SK-N-SH treated with all-trans-retinoic acid at 6 μM for 48 hours (cell line): ENCODE measurements around the gene MYO18A.

Source experiments
- ATAC-seq: fragments of 200-7000 bp; cut with Tn5 transposase; 3 replicates; pipeline ENCODE4 v1.9.1; 2020; ENCODE audit warnings: mild to moderate bottlenecking, moderate library complexity
- BACH2 ChIP-seq: fragments of 250-450 bp; sonication (Bioruptor Pico); IDR thresholded peaks from 2 replicates; pipeline ENCODE4 v1.9.0; 2021; ENCODE audit warnings: mild to moderate bottlenecking, borderline replicate concordance
- ESRRG ChIP-seq: fragments of 250-450 bp; sonication (Bioruptor Pico); IDR thresholded peaks from 2 replicates; pipeline ENCODE4 v1.6.1; 2021; ENCODE audit warnings: mild to moderate bottlenecking
- GLIS3 ChIP-seq: fragments of 250-450 bp; sonication (Bioruptor Pico); IDR thresholded peaks from 2 replicates; pipeline ENCODE4 v1.5.0; 2020; ENCODE audit warnings: mild to moderate bottlenecking, moderate library complexity
- OSR1 ChIP-seq: fragments of 250-450 bp; sonication (Bioruptor Pico); IDR thresholded peaks from 2 replicates; pipeline ENCODE4 v1.8.0; 2022; ENCODE audit warnings: moderate library complexity, mild to moderate bottlenecking, inconsistent platforms
- RARB ChIP-seq: fragments of 250-450 bp; sonication (Bioruptor Pico); IDR thresholded peaks from 2 replicates; pipeline ENCODE4 v1.8.0; 2021; ENCODE audit warnings: mild to moderate bottlenecking, moderate library complexity
- TCF4 ChIP-seq: fragments of 250-450 bp; sonication (Bioruptor Pico); IDR thresholded peaks from 2 replicates; pipeline ENCODE4 v1.8.0; 2021; ENCODE audit warnings: mild to moderate bottlenecking, moderate library complexity, borderline replicate concordance
- TOX ChIP-seq: fragments of 250-450 bp; sonication (Bioruptor Pico); IDR thresholded peaks from 2 replicates; pipeline ENCODE4 v1.8.0; 2021; ENCODE audit warnings: mild to moderate bottlenecking, moderate library complexity, borderline replicate concordance
- ZFP3 ChIP-seq: fragments of 250-450 bp; sonication (Bioruptor Pico); IDR thresholded peaks from 2 replicates; pipeline ENCODE4 v1.5.0; 2020; ENCODE audit warnings: mild to moderate bottlenecking, moderate library complexity
- ZFP30 ChIP-seq: fragments of 450-650 bp; formaldehyde crosslinking; IDR thresholded peaks from 2 replicates; pipeline ENCODE4 v1.5.0; 2022; ENCODE audit warnings: mild to moderate bottlenecking, moderate library complexity
- ZNF565 ChIP-seq: fragments of 450-650 bp; formaldehyde crosslinking; conservative IDR thresholded peaks from 2 replicates; pipeline ENCODE4 v1.5.0; 2020; ENCODE audit warnings: low read depth, mild to moderate bottlenecking, moderate library complexity
- ZNF70 ChIP-seq: fragments of 450-650 bp; formaldehyde crosslinking; IDR thresholded peaks from 2 replicates; pipeline ENCODE4 v1.5.0; 2020; ENCODE audit warnings: mild to moderate bottlenecking, moderate library complexity
- ZNF8 ChIP-seq: fragments of 450-650 bp; formaldehyde crosslinking; IDR thresholded peaks from 2 replicates; pipeline ENCODE4 v1.5.0; 2020; ENCODE audit warnings: mild to moderate bottlenecking, moderate library complexity
- TF ChIP-seq, protein P1 (sequence below): fragments of 250-450 bp; sonication (Bioruptor Pico); IDR thresholded peaks from 2 replicates; pipeline ENCODE4 v1.5.1; 2021; ENCODE audit warnings: mild to moderate bottlenecking, moderate library complexity
- TF ChIP-seq, protein P2 (sequence below): fragments of 250-450 bp; sonication (Bioruptor Pico); IDR thresholded peaks from 2 replicates; pipeline ENCODE4 v1.8.0; 2021; ENCODE audit warnings: low read depth, mild to moderate bottlenecking, moderate library complexity, borderline replicate concordance
- TF ChIP-seq, protein P3 (sequence below): fragments of 250-450 bp; sonication (Bioruptor Pico); IDR thresholded peaks from 2 replicates; pipeline ENCODE4 v1.5.1; 2020; ENCODE audit warnings: low read depth, mild to moderate bottlenecking, moderate library complexity
- TF ChIP-seq, protein P4 (sequence below): fragments of 250-450 bp; sonication (Bioruptor Pico); IDR thresholded peaks from 2 replicates; pipeline ENCODE4 v1.5.0; 2020; ENCODE audit warnings: mild to moderate bottlenecking, moderate library complexity
- TF ChIP-seq, protein P5 (sequence below): fragments of 250-450 bp; sonication (Bioruptor Pico); IDR thresholded peaks from 2 replicates; pipeline ENCODE4 v1.8.0; 2020; ENCODE audit warnings: mild to moderate bottlenecking, moderate library complexity, borderline replicate concordance

Gene MYO18A

DNA sequence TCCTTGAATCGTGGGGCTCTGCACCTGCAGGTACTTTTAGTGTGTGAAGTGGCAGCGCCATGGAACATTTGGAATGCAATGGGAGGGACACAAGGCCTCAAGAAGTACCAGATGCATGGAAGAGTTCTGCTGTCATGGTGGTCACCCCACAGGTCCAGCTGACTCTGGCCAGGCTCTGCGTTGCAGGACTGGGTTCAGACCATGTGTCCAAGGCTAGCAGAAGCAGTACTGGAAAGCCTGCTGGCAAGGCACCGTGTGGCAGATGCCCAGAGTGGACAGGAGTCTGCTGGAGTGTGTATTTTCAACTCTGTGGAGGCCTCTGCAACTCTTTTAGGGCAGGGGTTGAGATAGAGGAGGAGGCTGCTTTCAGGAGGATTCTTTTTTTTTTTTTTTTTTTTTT is 135.2 kb downstream of the MYO18A start:
- TF ChIP-seq TOX, result no peak
- no peak for TF ChIP-seq ZFP3 (CRISPR knock-in tag)
- no peak for TF ChIP-seq ZNF70 (CRISPR knock-in tag)
- TF ChIP-seq, protein P1, sequence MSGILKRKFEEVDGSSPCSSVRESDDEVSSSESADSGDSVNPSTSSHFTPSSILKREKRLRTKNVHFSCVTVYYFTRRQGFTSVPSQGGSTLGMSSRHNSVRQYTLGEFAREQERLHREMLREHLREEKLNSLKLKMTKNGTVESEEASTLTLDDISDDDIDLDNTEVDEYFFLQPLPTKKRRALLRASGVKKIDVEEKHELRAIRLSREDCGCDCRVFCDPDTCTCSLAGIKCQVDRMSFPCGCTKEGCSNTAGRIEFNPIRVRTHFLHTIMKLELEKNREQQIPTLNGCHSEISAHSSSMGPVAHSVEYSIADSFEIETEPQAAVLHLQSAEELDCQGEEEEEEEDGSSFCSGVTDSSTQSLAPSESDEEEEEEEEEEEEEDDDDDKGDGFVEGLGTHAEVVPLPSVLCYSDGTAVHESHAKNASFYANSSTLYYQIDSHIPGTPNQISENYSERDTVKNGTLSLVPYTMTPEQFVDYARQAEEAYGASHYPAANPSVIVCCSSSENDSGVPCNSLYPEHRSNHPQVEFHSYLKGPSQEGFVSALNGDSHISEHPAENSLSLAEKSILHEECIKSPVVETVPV (CRISPR knock-in tag), result no peak
- TF ChIP-seq OSR1, result no peak
- TF ChIP-seq, protein P2, sequence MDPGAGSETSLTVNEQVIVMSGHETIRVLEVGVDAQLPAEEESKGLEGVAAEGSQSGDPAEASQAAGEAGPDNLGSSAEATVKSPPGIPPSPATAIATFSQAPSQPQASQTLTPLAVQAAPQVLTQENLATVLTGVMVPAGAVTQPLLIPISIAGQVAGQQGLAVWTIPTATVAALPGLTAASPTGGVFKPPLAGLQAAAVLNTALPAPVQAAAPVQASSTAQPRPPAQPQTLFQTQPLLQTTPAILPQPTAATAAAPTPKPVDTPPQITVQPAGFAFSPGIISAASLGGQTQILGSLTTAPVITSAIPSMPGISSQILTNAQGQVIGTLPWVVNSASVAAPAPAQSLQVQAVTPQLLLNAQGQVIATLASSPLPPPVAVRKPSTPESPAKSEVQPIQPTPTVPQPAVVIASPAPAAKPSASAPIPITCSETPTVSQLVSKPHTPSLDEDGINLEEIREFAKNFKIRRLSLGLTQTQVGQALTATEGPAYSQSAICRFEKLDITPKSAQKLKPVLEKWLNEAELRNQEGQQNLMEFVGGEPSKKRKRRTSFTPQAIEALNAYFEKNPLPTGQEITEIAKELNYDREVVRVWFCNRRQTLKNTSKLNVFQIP (CRISPR knock-in tag), result no peak
- TF ChIP-seq, all 23 proteins: peak for 0
- no peak for ATAC-seq

DNA sequence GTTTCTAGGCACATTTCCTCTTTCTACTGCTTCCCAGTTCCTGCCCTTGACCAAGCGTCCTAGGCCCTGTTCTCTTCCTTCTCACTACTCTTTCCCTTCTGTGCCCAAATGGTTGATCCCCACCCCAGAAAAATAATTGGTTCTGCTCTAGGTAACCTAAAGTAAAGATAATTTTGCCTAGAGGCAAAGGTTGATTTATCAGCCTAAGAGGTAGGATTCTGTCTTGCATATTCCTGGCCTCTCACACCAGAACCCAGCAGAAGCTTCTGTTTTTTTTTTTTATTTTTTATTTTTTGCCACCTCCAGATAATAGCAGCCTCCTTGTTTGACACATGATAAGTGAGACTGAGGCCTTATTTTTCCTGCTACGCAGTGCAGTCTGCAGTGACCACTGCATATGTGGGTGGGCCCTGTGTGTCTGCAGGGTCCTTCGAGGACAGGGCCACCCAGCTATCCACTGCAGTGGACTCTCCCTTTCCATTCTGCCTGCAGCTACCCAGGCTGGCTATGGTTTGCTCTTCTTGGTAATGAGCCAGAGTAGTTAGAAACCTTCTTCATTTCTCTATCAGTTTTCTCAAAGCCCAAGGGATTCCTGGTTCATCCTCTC is 136.6 kb downstream of the MYO18A start:
- ATAC-seq, result no peak
- TF ChIP-seq ZNF565 (CRISPR knock-in tag), result no peak
- TF ChIP-seq, protein P3, sequence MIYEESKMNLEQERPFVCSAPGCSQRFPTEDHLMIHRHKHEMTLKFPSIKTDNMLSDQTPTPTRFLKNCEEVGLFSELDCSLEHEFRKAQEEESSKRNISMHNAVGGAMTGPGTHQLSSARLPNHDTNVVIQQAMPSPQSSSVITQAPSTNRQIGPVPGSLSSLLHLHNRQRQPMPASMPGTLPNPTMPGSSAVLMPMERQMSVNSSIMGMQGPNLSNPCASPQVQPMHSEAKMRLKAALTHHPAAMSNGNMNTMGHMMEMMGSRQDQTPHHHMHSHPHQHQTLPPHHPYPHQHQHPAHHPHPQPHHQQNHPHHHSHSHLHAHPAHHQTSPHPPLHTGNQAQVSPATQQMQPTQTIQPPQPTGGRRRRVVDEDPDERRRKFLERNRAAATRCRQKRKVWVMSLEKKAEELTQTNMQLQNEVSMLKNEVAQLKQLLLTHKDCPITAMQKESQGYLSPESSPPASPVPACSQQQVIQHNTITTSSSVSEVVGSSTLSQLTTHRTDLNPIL (CRISPR knock-in tag), result no peak
- no peak for TF ChIP-seq ZNF70 (CRISPR knock-in tag)
- no peak for TF ChIP-seq TCF4
- TF ChIP-seq TOX, result no peak
- TF ChIP-seq, protein P4, sequence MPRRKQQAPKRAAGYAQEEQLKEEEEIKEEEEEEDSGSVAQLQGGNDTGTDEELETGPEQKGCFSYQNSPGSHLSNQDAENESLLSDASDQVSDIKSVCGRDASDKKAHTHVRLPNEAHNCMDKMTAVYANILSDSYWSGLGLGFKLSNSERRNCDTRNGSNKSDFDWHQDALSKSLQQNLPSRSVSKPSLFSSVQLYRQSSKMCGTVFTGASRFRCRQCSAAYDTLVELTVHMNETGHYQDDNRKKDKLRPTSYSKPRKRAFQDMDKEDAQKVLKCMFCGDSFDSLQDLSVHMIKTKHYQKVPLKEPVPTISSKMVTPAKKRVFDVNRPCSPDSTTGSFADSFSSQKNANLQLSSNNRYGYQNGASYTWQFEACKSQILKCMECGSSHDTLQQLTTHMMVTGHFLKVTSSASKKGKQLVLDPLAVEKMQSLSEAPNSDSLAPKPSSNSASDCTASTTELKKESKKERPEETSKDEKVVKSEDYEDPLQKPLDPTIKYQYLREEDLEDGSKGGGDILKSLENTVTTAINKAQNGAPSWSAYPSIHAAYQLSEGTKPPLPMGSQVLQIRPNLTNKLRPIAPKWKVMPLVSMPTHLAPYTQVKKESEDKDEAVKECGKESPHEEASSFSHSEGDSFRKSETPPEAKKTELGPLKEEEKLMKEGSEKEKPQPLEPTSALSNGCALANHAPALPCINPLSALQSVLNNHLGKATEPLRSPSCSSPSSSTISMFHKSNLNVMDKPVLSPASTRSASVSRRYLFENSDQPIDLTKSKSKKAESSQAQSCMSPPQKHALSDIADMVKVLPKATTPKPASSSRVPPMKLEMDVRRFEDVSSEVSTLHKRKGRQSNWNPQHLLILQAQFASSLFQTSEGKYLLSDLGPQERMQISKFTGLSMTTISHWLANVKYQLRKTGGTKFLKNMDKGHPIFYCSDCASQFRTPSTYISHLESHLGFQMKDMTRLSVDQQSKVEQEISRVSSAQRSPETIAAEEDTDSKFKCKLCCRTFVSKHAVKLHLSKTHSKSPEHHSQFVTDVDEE (CRISPR knock-in tag), result no peak
- no peak for TF ChIP-seq ZFP3 (CRISPR knock-in tag)
- TF ChIP-seq BACH2 (CRISPR knock-in tag), result no peak
- no peak for TF ChIP-seq RARB
- TF ChIP-seq GLIS3, result no peak
- TF ChIP-seq, all 23 proteins: peak for 0

DNA sequence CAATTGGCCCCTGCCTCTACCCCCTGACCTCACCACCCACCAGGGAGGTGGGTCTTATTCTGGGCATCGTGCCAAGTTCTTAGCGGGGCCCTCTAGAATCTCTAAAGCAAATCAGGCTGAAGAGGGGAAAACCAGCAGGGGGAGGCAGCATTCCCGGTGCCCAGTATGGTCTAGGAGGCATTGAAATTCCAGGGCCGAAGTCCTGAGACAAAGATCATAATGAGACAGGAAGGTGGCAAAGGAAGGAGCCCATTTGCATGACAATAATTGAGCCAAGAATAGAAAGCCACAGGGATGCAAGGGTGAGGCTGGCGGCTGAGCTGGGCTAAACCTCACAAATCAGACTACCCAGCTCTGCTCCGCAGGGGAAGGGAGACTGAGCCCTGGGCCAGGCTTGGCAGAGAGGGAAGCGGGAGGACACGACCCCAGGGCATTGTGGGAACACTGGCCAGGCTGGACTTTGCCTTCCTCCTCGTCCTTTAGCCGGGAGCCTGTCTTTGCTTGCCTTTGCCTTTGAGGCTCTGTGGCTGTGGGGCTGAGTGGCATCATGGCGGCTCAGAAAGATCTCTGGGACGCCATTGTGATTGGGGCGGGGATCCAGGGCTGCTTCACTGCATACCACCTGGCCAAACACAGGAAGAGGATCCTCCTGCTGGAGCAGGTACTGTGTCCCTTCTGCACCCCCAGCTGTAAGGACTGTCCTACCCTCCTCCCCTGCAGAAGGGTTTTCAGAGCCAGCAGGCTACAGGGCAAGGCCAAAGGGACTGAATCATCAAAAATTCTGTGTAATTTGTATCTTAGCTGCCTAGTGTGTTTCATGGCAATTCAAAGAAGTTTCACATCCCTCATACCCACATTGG is 137.3 kb downstream of the MYO18A start, which contains the start of gene PIPOX:
TSS of gene PIPOX (plus strand) at position 463 of the 860 bp plus-strand sequence. CDS start at position 548, 85 bp downstream.
- peak; percentile 54; the same call in 2 of the 3 replicates for ATAC-seq
- TF ChIP-seq ZNF8 (CRISPR knock-in tag) (0 out of 2 replicates have a peak, but pooled peaks have one; percentile 3), ZFP3 (CRISPR knock-in tag) (no peak)

DNA sequence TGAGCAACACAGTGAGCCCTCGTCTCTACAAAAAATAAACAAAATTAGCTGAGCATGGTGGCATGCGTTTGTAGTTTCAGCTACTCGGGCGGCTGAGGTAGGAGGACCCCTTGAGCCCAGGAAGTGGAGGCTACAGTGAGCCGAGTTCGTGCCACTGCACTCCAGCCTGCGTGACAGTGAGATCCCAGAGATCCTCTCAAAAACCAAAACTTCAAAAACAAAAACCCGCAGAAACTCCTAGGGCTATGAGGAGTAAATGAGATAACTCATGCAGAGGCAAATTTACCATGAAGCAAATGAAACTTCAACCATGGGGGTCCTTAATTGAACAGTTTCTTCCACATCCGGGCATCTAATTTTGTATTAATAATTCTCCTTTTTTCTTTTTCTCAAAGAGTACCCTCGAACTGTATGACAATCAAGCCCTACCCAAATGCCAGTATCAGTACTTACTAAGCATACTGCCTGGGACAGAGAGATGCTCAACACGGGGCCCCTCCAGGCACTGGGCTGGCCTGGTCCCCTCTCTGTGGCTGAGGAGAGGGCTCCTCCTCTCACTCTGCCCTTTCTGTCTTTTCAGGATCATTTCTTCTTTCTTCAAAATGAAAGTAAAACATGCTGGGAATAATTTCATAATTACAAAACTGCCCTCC is 138.0 kb downstream of the MYO18A start:
- TF ChIP-seq, protein P5, sequence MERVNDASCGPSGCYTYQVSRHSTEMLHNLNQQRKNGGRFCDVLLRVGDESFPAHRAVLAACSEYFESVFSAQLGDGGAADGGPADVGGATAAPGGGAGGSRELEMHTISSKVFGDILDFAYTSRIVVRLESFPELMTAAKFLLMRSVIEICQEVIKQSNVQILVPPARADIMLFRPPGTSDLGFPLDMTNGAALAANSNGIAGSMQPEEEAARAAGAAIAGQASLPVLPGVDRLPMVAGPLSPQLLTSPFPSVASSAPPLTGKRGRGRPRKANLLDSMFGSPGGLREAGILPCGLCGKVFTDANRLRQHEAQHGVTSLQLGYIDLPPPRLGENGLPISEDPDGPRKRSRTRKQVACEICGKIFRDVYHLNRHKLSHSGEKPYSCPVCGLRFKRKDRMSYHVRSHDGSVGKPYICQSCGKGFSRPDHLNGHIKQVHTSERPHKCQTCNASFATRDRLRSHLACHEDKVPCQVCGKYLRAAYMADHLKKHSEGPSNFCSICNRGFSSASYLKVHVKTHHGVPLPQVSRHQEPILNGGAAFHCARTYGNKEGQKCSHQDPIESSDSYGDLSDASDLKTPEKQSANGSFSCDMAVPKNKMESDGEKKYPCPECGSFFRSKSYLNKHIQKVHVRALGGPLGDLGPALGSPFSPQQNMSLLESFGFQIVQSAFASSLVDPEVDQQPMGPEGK (CRISPR knock-in tag), result no peak
- TF ChIP-seq ZFP3 (CRISPR knock-in tag) (no peak), ZNF70 (CRISPR knock-in tag) (no peak), BACH2 (CRISPR knock-in tag) (no peak), TOX (no peak), ESRRG (no peak), ZFP30 (CRISPR knock-in tag) (no peak), ZNF8 (CRISPR knock-in tag) (no peak), TCF4 (no peak)
- TF ChIP-seq, protein P2 (CRISPR knock-in tag), result no peak
- TF ChIP-seq, protein P4 (CRISPR knock-in tag), result no peak
- TF ChIP-seq, all 23 proteins: peak for 0
- ATAC-seq, result peak; percentile 22; the same call in 1 of the 3 replicates
